NCI-H524 treated with DMSO at 0.1 percent for 48 hours (cell line): ENCODE data around the gene OR10P1.

Experiments
- DNase-seq: peaks from one replicate; lab custom pipeline; 2025; lab: John Stamatoyannopoulos, UW

The OR10P1 gene

DNA sequence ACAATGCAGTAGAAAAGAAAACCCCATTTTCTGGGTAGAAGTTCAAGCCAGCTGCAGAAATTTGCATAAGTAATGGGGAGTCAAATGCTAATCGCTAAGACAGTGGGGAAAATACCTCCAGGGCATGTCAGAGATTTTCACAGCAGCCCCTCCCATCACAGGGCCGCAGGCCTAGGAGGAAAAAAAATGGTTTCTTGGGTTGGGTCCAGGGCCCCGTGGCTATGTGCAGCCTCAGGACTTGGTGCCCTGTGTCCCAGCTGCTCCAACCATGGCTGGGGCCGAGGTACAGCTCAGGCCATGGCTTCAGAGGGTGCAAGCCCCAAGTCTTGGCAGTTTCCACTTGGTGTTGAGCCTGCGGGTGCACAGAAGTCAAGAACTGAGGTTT lies 14.6 kb downstream of the OR10P1 start:
- no peak for DNase-seq

DNA sequence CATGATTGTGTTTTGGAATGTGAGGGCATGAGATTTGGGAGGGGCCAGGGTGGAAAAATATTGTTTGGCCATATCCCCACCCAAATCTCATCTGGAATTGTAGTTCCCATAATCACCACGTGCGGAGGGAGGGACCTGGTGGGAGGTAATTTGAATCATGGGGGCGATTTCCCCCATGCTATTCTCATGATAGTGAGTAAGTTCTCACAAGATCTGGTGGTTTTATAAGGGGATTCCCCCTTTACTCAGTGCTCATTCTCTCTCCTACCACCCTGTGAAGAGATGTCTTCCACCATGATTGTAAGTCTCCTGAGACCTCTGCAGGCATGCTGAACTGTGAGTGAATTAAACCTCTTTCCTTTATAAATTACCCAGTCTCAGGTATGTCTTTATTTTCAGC lies 15.7 kb downstream of the OR10P1 start:
- DNase-seq: no peak

DNA sequence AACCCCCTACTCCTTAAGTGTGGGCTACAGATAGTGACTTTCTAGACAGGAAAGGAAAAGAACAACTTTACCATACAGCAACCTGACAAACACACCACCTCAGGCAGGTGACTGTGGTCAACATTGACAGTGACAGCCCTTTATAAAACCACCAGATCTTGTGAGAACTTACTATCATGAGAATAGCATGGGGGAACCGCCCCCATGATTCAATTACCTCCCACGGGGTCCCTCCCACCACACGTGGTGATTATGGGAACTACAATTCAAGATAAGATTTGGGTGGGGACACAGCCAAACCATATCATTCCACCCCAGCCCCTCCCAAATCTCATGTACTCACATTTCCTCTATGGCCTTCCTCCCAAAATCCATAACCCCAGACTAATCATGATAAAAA lies 16.3 kb downstream of the OR10P1 start:
- DNase-seq: no peak

DNA sequence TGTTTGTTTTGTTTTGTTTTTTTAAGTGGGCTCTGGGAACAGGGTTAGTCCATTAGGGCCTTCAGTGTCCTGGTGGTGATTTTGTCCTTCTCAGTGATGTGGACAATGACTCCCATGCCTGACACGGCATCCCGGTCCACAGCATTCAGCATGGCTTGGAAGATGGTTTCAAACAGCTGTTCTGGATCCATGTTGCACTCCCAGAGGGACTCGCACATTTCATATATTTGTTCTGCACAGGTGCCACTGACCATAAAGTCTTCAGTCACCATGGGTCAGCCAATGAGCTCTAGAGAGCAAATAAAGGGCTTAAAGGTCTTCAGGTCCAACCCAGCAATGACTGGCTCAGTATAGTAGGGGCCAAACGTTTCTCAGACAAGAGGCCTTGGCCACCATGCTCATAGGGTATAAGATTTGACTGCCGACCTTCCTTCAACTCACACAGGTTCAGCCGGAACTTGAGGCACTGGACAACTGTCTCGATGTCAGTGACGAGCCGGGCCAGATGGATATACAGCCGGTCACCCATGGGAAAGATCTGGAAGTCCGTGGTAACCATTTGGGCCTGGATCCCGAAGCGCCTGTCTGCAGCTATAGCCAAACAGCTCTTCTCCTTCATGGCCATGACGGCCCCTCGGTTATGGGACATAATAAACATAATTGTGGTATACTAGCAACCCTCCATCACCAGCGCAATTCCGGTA lies 18.0 kb downstream of the OR10P1 start:
- no peak for DNase-seq

DNA sequence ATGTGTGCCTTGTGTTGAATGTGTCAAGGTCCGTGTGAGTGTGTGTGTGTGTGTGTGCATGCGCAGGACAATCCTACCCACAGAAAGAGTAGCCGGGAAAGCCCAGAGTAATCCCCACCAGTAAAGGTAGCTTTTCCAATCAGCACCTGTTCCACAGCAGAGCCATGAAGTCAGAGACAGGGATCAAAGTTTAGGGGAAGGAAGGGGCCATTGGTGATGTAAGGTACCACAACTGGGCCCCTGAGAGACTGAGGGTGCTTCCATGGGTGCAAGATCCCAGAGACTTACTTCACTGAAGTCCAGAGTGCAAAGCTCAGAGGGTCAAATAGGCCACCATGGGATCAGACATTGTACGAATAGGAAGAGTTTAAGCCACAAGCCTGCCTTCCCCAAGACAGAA lies 20.5 kb downstream of the OR10P1 start:
- DNase-seq: no peak

DNA sequence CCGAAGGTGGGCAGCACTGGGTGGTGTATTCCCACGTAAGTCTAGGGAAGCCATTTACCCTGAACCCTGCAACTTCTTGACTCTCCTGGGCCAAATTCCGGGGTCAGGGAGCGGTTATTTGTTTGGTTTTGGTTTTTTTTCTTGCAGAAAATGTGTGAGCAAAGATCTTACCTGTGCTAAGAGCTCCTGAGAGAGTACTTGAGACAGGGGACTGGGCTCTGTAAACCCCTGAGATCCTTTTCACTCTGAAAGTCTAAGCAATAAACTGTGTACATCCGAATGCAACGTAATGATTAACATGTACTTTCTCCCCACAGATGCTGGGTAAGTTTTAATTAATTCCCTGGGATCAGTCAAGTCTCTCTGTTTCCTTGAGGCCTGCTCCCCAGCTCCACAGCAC lies 21.5 kb downstream of the OR10P1 start:
- no peak for DNase-seq

DNA sequence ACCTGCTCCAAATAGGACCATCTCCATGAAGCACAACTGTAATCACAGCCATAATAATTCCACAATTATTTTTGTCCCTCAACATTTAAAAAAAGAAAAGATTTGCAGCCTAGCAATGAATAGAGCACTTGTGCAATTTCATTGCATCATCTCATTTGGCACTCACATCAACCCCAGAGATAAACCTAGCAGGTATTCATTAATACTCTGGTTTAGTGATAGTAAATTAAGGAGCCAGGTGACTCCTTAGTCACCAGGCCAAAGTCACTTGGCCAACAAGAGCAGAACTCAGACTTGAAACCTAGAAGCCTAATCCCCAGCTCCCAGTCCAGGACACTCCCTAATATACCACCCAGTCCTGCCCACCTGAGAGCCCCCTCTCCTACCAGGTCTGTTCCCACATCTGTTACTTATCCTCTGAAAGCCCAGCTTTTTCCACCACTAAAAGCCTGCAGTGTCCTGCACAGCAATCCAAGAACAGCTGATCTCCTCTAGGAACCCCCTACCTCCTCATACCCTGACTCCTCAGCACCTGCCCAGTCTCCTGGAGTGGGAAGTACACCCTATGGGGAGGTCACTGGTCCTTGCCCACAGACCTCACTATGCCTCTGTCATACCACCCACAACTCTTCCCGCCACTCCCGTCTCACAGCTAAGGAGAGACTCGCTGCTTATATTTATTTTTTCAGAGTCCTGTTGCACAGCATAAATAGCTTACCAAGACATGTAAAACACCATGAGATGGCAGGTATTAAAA lies 22.1 kb downstream of the OR10P1 start:
- DNase-seq: no peak

DNA sequence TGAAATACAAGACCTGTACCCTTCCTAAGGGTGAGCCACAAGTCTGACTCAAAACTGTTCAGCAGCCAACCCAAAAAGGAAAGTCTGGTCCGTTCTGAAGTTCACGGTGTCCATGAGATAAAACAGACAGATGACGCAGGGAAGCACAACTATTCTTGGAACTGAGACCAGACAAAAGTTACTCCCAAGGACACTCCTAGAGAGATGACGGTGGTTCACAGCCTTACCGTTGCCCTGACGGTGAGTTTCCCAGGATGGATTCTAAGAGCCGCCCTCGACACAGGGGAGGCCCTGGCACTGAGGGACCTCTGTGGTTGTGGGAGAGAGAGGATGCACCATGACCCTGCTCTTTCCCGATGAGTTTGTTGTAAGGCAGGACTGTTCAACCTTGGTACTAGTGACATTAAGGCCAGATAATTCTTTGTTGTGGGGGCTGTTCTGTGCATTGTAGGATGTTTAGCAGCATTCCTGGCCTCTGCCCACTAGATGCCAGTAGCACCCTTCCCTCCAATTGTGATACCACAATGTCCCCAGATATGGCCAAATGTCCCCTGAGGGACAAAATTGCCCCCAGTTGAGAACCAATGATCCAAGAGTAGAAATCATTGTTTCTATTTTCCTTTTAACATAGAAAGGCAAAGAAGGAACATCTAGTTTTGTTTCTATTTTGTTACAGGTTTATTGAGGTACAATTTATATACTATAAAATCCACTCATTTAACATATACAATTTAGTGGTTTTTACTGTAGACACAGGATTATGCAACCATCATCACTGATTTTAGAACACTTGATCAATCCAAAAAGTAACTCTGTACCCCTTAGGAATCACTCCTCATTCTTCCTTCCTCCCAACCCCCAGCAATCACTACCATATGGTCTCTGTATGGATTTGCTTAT lies 23.0 kb downstream of the OR10P1 start:
- no peak for DNase-seq

DNA sequence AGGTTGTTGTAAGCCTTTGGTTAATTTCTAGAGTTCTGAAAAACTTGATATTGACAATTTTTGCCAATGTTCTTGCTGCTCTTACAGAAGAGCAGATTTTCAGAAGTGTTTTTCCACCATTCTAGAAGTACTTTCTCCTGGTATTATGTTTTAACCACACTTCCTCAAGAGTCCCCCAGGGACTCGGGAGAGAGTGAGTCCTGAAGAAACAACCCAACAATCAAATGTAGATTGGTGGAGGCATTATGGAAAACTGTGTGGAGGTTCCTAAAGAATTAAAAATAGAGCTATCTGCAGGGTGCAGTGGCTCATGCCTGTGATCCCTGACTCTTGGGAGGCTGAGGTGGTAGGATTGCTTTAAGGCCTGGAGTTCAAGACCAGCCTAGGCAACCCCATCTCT lies 26.7 kb downstream of the OR10P1 start:
- DNase-seq: no peak

DNA sequence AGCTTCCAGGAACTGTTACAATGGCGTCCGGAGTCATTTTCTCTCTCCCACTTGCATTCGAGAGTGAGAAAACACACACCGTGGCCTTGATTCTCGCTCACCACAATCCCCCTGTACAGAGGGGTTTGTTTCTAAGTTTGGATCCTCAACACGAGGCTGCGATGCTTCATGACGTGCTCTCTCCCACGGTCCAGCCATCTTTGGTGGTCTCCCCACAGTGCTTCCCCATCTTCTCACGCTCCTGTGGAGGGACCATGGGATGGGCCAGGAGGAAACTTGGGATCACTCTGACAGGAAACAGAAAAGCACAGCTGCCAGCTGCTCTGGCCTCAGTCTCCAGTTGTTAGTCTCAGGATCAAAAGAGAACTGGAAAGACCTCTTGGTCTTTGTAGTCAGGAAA lies 28.1 kb downstream of the OR10P1 start:
- DNase-seq: no peak

DNA sequence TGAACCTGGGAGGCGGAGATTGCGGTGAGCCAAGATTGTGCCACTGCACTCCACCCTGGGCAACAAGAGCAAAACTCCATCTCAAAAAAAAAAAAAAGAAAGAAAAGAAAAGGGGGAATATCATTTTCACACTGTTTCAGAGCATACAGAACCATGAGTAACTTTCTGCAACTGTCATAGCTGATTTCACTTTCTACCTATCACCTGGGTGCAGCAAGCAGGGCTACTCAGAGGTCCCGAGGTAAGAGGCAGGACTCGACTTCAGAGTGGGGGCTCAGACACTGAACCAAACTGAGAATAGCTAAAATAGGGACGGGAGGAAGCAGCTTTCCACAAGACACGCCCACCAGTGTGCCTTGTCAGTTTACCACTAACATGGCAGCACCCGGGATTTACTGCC lies 29.8 kb downstream of the OR10P1 start:
- DNase-seq: no peak

DNA sequence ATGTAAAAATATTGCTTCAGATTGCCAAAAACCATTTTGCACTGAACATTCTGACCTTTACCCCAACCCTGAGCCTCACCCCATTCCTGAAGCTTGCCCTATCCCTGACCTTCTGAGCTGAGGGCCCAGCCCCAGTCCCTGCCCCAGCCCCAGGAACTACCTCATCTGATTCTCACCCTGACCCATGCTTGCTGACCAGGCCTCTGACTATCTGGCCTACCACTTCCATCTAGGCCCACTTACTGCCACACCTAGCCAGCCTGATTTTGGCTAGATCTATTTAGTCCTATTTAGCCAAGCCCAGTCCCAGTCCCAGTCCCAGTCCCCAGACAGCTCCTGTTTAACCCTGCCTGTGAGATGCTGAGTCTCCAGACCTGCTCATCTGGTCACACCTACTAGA lies 33.6 kb downstream of the OR10P1 start:
- DNase-seq: no peak

DNA sequence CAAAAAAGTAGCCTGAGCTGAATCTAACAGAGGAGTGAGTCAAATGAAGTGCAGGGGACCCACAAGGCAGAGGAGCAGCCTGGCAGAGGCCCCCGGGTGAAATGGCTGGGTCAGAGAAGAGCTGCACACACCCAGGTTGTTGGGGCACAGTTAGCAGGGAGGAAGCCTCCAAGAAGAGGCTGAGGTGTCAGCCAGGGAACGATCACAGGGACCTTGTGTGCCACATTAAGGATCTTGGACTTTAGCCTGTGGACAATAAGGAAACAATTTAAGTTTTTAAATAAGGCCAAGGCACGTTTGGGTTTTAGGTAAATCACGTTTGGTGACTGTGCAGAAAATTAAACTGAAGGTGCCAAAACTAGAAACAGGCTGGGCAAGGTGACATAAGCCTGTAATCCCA lies 35.1 kb downstream of the OR10P1 start:
- no peak for DNase-seq

DNA sequence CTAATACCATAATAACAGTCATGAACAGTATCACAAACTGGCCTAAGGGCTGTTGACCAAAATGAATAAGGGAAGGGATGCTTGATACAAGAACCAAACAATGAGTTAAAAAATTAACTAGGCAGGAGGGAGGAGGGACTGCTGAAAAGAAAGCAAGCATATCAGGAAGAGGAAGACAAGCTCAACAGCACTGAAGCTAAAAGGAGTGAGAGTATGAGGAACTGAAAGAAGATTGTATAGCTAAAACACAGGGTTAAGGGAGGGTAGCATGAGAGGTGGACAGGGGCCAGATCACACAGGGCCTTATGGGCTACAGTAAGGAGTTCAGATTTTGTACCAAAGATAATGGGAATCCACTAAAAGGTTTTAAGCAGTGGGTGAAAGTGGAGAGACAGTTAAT lies 36.9 kb downstream of the OR10P1 start:
- no peak for DNase-seq

DNA sequence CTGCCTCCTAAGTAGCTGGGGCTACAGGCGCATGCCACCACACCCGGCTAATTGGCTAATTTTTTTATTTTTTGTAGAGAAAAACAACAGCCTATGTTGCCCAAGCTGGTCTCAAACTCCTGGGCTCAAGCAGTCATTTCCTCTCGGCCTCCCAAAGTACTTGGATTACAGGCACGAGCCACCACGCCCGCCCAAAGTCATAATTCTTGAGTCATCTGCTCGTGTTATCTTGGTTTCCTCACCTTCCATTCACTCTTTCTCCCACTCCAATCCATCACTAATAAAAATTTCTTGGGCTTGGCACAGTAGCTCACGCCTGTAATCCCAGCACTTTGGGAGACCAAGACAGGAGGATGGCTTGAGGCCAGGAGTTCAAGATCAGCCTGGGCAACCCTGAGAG lies 39.0 kb downstream of the OR10P1 start:
- no peak for DNase-seq

DNA sequence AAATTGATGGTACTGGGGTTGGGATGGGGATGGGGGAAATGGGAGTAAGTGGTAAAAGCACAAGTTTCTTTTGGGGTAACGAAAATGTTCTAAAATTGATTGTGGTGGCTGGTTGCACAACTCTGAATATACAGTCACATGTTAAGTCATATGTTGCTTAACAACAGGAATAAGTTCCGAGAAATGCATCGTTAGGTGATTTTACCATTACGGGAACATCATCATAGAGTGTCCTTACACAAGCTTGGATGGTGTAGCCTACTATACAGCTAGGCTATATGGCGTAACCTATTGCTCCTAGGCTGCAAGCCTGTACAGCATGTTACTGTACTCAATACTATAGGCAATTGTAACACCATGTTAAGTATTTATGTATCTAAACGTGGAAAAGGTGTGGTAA lies 40.0 kb downstream of the OR10P1 start:
- DNase-seq: no peak

DNA sequence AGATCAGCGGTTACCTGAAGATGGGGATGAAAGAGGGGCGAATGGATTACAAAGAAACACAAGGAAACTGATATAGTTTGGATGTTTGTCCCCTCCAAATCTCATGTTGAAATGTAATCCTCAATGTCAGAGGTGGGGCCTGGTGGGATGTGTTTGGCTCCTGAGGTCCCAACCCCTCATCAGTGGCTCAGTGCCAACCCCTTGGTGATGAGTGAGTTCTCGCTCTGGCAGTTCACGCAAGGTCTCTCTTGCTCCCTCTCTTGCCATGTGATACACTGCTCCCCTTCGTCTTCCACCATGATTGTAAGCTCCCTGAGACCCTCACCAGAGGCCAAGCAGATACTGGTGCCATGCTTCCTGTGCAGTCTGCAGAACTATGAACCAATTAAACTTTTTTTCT lies 43.0 kb downstream of the OR10P1 start:
- DNase-seq: no peak

DNA sequence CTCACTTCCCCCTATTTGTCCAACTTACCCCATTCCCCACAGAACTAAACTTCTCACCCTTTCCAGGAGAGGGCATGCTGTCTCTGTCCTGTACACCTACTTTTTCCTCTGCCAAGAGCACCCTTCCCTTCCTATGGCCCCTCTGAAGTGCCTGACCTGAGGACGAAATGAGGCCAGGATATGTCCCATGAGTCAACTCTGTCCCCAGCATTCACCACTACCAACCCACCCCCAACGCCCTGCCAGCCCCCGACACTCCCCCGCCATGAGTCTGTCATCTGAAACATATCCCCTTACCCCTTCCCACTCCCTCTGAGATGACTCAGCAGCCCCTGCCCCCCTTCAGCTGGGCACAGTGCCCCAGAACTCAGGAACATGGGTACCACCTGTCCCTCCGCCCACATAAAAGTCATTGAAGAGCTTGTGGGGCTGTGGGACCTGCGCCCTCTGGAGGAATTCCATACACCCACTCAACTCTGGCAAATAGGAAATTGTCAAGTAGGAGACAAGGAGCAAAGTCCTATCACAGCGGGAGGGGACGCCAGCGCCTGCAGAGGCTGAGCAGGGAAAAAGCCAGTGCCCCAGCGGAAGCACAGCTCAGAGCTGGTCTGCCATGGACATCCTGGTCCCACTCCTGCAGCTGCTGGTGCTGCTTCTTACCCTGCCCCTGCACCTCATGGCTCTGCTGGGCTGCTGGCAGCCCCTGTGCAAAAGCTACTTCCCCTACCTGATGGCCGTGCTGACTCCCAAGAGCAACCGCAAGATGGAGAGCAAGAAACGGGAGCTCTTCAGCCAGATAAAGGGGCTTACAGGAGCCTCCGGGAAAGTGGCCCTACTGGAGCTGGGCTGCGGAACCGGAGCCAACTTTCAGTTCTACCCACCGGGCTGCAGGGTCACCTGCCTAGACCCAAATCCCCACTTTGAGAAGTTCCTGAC lies 44.7 kb downstream of the OR10P1 start:
- peak; percentile 53 for DNase-seq

DNA sequence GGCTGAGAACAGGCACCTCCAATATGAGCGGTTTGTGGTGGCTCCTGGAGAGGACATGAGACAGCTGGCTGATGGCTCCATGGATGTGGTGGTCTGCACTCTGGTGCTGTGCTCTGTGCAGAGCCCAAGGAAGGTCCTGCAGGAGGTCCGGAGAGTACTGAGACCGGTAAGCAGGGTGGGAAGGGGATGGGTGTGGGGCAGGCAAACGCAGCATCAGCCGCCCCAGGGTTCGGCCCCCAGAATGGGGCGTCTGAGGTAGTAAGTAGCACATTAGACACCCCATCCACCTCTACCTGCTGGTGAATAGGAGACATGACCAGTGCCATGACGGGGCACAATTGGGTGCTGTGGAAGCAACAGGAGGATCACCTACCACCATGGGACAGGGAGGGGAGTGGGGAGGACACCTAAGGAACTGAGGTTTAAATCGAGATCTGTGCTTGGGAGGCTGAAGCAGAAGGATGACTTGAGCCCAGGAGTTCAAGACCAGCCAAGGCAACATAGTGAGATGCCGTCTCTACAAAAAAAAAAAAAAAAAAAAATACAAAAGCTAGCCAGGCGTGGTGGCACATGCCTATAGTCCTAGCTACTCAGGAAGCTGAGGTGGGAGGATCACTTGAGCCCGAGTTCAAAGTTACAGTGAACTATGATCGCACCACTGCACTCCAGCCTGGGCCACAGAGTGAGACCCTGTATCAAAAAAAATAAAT lies 45.5 kb downstream of the OR10P1 start:
- no peak for DNase-seq

DNA sequence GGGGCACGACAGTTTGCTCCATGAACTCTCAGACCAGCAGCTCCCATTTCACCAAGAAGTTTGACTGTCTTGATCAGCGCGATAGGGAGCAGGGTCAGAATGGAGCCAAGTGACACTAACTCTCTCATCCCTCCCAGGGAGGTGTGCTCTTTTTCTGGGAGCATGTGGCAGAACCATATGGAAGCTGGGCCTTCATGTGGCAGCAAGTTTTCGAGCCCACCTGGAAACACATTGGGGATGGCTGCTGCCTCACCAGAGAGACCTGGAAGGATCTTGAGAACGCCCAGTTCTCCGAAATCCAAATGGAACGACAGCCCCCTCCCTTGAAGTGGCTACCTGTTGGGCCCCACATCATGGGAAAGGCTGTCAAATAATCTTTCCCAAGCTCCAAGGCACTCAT lies 47.0 kb downstream of the OR10P1 start:
- DNase-seq: no peak

DNA sequence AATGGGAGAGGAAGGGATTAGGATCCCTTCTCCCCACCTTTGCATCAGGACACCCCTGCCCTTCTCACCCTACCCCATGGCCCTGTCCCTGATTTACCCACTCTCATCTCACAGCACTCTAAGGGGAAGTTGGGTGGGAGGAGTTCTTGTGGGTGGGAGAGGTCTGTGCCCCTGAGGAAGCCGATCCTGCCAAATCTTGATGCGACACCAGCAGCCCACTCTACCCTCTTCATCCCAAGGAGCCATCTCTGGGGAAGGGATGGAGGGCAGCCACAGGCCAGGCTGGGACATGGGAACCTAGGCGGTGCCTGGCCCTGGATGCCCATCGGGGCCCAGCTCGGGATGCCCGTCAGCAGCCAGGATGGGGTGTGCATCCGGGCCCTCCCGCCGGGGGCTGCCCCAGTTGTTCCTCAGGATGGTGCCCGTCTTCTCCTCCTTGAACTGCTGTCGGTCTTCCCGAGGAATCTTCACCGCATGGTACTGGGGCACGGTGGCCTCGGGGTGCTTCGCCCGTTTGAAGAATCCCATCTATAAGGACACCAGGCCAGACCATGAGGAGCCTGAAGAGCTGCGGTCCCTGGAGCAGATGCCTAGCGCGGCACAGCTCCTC lies 48.2 kb downstream of the OR10P1 start:
- DNase-seq: no peak
